Testis (tissue), 2 donors: ENCODE data around the gene ADGRA1.

Experiments used
- CTCF ChIP-seq, 3 experiments: fragments of 450-650 bp in 2 of 3; fragments of 200-600 bp in 1 of 3; sonication (generic) in 1 of 3; IDR thresholded peaks; one replicate each; pipeline ENCODE4 v1.5.1; 2016 to 2019; ENCODE audit warnings: antibody characterized with exemption in 3 of 3, mild to moderate bottlenecking in 2 of 3, moderate library complexity in 1 of 3
- POLR2A ChIP-seq: fragments of 450-650 bp; IDR thresholded peaks from one replicate; pipeline ENCODE4 v1.6.1; 2017; ENCODE audit warnings: antibody characterized with exemption, mild to moderate bottlenecking, moderate library complexity

GRCh38 chr10:133050371-133050770, 37.4 kb upstream of the ADGRA1 start:
- TF ChIP-seq POLR2A (no peak), CTCF (IDR thresholded peaks at IDR 0.05) (no peak)
